ENCODE measurements around the gene IER2.
"Not testable (repeated sequence)": the region's sequence is repeated elsewhere in the genome, so short reads cannot be mapped to it uniquely, and the experiment has no call there.

IER2 gene

DNA sequence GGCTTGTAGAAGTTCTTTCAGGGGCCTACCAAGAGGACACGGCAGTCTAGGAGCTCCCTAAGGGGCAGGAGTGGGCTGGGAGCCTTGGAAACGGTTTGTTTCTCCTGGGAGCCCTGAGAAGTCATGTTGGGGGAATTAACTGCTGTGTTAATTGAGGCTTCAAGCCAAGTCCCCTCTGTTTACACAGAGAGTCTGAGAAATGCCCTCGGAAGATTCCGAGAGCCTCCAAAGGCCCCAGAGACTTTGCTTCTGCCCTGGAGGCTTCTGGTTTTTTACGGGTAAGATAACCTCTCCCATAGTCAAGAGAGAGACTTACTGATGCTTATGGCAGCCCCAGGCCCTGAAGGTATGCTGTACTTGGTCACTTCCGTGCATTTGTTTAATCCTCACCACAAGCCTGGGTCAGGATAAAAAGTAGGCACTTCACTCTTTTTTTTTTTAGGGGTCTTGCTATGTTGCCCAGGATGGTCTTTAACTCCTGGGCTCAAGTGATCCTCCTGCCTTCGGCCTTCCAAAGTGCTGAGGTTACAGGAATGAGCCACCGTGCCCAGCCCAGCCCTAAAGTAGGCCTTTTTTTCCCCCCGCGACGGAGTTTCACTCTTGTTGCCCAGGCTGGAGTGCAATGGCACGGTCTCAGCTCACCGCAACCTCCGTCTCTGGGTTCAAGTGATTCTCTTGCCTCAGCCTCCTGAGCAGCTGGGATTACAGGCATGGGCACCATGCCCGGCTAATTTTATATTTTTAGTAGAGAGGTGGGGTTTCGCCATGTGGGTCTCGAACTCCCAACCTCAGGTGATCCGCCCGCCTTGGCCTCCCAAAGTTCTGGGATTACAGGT lies 15.2 kb downstream of the IER2 start:
- H3K27me3 ChIP-seq: no peaks in the 10 kb centered on the region
- DNase-seq: no peak
- H3K4me1 ChIP-seq: peaks cover 24% of the 10 kb centered on the region
- H3K36me3 ChIP-seq: no peaks in the 10 kb centered on the region
- H3K9me3 ChIP-seq: no peaks in the 10 kb centered on the region
- TF ChIP-seq, protein P1, sequence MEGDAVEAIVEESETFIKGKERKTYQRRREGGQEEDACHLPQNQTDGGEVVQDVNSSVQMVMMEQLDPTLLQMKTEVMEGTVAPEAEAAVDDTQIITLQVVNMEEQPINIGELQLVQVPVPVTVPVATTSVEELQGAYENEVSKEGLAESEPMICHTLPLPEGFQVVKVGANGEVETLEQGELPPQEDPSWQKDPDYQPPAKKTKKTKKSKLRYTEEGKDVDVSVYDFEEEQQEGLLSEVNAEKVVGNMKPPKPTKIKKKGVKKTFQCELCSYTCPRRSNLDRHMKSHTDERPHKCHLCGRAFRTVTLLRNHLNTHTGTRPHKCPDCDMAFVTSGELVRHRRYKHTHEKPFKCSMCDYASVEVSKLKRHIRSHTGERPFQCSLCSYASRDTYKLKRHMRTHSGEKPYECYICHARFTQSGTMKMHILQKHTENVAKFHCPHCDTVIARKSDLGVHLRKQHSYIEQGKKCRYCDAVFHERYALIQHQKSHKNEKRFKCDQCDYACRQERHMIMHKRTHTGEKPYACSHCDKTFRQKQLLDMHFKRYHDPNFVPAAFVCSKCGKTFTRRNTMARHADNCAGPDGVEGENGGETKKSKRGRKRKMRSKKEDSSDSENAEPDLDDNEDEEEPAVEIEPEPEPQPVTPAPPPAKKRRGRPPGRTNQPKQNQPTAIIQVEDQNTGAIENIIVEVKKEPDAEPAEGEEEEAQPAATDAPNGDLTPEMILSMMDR (IDR thresholded peaks at IDR 0.05; ENCODE audit: low read depth, low read length): no peak
- H3K4me3 ChIP-seq (ENCODE audit: low read depth, low read length): no peak overlapping the region

DNA sequence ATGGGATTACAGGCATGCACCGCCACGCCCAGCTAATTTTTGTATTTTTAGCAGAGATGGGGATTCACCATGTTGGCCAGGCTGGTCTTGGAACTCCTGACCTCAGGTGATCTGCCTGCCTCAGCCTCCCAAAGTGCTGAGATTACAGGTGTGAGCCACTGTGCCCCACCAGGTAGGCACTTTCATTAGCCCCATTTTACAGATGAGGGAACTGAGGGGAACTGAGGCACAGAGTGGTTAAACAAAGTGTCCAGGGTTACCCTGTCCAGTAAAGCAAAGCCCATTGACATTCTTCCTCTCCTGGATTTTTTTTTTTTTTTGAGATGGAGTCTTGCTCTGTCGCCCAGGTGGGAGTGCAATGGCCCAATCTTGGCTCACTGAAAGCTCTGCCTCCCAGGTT lies 15.9 kb downstream of the IER2 start:
- not testable (repeated sequence) for H3K27me3 ChIP-seq; H3K36me3 ChIP-seq; H3K4me3 ChIP-seq (ENCODE audit: low read depth, low read length); H3K9me3 ChIP-seq; DNase-seq
- H3K4me1 ChIP-seq: peaks cover 25% of the 10 kb centered on the region

DNA sequence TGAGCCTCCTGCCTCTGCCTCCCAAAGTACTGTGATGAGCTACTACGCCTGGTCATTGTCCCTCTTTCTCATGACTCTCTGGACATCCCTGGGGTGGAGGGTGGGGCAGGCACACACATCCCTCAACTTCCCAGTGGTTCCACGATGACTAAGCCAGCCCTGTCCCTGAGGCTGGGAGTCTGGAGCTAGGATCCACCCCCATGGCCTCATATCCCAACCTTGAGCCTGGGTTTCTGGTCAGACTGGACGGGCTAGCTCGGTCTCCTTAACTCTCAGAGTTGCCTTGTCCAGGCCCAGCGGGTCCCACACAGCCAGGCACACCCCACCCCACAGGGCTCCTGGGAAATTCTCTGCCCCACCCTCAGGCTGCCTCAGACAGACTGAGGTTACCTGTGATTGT lies 19.6 kb downstream of the IER2 start:
- TF ChIP-seq, protein P1 (IDR thresholded peaks at IDR 0.05; ENCODE audit: low read depth, low read length): no peak
- no peaks in the 10 kb centered on the region for H3K9me3 ChIP-seq
- no peak overlapping the region for H3K4me3 ChIP-seq (ENCODE audit: low read depth, low read length)
- no peaks in the 10 kb centered on the region for H3K36me3 ChIP-seq
- no peak for DNase-seq
- no peaks in the 10 kb centered on the region for H3K27me3 ChIP-seq
- H3K4me1 ChIP-seq: peaks cover 25% of the 10 kb centered on the region

DNA sequence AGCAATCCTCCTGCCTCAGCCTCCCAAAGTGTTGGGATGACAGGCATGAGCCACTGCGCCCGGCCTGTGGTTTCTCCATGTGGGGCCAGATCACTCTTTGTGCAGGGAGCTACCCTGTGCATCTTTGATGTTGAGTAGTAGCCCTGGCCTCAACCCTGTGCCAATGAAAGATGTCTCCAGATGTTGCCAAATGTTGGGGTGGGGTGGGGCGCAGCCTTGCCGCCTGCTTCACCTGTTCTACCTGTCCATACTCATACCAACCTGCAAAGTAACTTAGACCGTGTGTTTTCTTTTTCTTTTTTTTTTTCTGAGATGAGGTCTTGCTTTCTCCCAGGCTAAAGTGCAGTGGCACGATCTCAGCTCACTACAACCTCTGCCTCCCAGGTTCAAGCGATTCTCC lies 20.9 kb downstream of the IER2 start:
- H3K4me1 ChIP-seq: peaks cover 20% of the 10 kb centered on the region
- no peak overlapping the region for H3K4me3 ChIP-seq (ENCODE audit: low read depth, low read length)
- DNase-seq: no peak
- TF ChIP-seq, protein P1 (IDR thresholded peaks at IDR 0.05; ENCODE audit: low read depth, low read length): no peak
- H3K27me3 ChIP-seq: no peaks in the 10 kb centered on the region
- no peaks in the 10 kb centered on the region for H3K36me3 ChIP-seq
- no peaks in the 10 kb centered on the region for H3K9me3 ChIP-seq

DNA sequence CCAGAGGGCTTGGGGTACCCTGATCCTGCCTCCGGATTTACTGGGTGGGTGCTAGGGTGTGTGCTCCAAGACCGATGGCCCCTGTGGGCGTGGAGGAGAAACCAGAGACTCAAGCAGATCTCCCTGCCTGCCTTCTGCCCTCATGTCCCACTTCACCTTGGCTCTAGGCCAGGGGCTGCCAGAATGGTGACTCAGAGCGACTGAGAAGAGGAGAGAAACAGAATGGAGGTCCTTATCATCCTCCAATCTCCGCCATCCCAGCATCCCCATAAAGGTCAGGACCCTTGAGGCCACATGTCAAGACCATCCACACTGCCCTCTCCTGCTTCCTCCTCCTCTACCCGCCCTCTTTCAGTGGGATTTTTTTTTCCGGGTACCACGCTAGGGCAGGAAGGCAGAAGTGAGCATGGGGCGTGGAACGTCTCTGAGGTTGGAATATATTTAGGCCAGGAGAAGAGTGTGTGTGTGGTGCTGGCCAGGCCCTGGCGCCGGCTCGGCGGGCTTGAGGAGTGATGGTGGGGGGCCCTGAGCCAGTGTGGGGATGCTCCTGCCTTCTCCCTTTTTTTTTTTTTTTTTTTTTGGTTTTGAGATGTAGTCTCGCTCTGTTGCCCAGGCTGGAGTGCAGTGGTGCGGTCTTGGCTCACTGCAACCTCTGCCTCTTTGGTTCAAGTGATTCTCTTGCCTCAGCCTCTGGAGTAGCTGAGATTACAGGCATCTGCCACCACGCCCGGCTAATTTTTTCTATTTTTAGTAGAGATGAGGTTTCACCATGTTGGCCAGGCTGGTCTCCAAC lies 22.3 kb downstream of the IER2 start:
- Histone ChIP-seq H3K4me1 (peaks cover 20% of the 10 kb centered on the region), H3K4me3 (ENCODE audit: low read depth, low read length) (peak overlapping the region; percentile 19; the same call in 1 of the 2 replicates), H3K9me3 (no peaks in the 10 kb centered on the region), H3K27me3 (no peaks in the 10 kb centered on the region), H3K36me3 (no peaks in the 10 kb centered on the region)
- TF ChIP-seq, protein P1 (IDR thresholded peaks at IDR 0.05; ENCODE audit: low read depth, low read length): no peak
- peak; percentile 95 for DNase-seq

DNA sequence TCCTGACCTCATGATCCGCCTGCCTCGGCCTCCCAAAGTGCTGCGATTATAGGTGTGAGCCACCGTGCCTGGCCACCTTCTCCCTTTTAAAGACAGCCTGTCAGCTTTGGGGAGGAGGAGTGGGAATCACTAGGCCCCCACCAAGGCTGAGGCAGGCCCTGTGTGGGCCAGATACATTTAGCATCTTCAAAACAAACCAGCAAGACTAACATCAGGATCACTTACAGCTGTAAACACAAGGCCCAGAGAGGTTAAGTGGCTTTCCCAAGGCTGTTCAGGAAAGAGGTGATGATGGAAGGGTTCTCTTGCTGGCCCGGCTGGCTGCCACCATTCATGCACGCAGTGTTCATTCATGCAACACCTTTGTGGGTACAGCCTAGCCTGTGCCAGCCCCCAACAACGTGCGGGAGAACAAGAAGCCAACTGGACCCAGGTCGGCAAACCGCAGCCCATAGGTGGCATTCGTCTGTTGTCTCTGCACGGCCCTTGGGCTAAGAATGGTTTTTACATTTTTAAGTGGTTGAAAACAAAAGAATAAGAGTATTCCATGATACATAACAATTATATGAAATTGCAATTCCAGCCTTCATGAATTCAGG lies 23.0 kb downstream of the IER2 start:
- H3K4me1 ChIP-seq: peaks cover 17% of the 10 kb centered on the region
- H3K27me3 ChIP-seq: no peaks in the 10 kb centered on the region
- H3K4me3 ChIP-seq (ENCODE audit: low read depth, low read length): no peak overlapping the region
- H3K9me3 ChIP-seq: no peaks in the 10 kb centered on the region
- DNase-seq: no peak
- no peaks in the 10 kb centered on the region for H3K36me3 ChIP-seq
- TF ChIP-seq, protein P1 (IDR thresholded peaks at IDR 0.05; ENCODE audit: low read depth, low read length): no peak
